HL-60 (cell line): ENCODE data around the gene LCE1C.

Experiments
- POLR2AphosphoS5 ChIP-seq: IDR thresholded peaks from 2 replicates; pipeline ENCODE4 v1.6.1; 2012; ENCODE audit warnings: low read depth
- TF ChIP-seq, protein P1 (sequence below): IDR thresholded peaks from one replicate; pipeline ENCODE4 v1.5.1; 2011; ENCODE audit warnings: low read length, control low read depth, inconsistent platforms; ENCODE audit not compliant: insufficient read depth
- TF ChIP-seq, protein P2 (sequence below): IDR thresholded peaks from 2 replicates; pipeline ENCODE4 v1.6.1; 2012; ENCODE audit warnings: low read depth; ENCODE audit not compliant: insufficient replicate concordance

DNA sequence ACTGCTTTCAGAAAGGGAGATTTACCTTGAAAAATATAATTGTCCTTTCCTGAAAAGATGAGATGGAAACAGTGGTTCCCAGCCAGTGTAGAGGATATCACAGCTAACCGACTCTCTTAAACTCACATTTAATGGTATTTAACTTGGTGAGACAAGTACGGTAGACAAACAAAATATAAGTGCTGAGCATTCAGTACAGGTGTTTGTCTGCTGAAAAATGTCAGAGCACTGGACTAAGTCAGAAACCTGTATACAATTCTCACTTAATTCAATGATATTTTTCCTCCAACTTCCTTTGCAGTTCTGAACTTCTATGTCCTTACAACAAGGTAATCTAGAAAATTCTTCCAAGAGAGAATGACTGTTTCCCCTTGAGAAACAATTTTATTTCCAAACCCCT is 5.2 kb upstream of the LCE1C start, which contains the start of gene LCE1B:
- TF ChIP-seq POLR2AphosphoS5: no peak
- TF ChIP-seq, protein P1, sequence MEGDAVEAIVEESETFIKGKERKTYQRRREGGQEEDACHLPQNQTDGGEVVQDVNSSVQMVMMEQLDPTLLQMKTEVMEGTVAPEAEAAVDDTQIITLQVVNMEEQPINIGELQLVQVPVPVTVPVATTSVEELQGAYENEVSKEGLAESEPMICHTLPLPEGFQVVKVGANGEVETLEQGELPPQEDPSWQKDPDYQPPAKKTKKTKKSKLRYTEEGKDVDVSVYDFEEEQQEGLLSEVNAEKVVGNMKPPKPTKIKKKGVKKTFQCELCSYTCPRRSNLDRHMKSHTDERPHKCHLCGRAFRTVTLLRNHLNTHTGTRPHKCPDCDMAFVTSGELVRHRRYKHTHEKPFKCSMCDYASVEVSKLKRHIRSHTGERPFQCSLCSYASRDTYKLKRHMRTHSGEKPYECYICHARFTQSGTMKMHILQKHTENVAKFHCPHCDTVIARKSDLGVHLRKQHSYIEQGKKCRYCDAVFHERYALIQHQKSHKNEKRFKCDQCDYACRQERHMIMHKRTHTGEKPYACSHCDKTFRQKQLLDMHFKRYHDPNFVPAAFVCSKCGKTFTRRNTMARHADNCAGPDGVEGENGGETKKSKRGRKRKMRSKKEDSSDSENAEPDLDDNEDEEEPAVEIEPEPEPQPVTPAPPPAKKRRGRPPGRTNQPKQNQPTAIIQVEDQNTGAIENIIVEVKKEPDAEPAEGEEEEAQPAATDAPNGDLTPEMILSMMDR: no peak
- TF ChIP-seq, protein P2, sequence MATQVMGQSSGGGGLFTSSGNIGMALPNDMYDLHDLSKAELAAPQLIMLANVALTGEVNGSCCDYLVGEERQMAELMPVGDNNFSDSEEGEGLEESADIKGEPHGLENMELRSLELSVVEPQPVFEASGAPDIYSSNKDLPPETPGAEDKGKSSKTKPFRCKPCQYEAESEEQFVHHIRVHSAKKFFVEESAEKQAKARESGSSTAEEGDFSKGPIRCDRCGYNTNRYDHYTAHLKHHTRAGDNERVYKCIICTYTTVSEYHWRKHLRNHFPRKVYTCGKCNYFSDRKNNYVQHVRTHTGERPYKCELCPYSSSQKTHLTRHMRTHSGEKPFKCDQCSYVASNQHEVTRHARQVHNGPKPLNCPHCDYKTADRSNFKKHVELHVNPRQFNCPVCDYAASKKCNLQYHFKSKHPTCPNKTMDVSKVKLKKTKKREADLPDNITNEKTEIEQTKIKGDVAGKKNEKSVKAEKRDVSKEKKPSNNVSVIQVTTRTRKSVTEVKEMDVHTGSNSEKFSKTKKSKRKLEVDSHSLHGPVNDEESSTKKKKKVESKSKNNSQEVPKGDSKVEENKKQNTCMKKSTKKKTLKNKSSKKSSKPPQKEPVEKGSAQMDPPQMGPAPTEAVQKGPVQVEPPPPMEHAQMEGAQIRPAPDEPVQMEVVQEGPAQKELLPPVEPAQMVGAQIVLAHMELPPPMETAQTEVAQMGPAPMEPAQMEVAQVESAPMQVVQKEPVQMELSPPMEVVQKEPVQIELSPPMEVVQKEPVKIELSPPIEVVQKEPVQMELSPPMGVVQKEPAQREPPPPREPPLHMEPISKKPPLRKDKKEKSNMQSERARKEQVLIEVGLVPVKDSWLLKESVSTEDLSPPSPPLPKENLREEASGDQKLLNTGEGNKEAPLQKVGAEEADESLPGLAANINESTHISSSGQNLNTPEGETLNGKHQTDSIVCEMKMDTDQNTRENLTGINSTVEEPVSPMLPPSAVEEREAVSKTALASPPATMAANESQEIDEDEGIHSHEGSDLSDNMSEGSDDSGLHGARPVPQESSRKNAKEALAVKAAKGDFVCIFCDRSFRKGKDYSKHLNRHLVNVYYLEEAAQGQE: no peak
